GM21423 (cell line): Measurements from ENCODE around the gene ARHGAP40.

Source experiments
- ATAC-seq: cut with Tn5 transposase; IDR thresholded peaks from one replicate; pipeline ENCODE4 v1.9.1; 2021; ENCODE audit warnings: mild to moderate bottlenecking, moderate library complexity; ENCODE audit not compliant: unreplicated experiment

Gene ARHGAP40

DNA sequence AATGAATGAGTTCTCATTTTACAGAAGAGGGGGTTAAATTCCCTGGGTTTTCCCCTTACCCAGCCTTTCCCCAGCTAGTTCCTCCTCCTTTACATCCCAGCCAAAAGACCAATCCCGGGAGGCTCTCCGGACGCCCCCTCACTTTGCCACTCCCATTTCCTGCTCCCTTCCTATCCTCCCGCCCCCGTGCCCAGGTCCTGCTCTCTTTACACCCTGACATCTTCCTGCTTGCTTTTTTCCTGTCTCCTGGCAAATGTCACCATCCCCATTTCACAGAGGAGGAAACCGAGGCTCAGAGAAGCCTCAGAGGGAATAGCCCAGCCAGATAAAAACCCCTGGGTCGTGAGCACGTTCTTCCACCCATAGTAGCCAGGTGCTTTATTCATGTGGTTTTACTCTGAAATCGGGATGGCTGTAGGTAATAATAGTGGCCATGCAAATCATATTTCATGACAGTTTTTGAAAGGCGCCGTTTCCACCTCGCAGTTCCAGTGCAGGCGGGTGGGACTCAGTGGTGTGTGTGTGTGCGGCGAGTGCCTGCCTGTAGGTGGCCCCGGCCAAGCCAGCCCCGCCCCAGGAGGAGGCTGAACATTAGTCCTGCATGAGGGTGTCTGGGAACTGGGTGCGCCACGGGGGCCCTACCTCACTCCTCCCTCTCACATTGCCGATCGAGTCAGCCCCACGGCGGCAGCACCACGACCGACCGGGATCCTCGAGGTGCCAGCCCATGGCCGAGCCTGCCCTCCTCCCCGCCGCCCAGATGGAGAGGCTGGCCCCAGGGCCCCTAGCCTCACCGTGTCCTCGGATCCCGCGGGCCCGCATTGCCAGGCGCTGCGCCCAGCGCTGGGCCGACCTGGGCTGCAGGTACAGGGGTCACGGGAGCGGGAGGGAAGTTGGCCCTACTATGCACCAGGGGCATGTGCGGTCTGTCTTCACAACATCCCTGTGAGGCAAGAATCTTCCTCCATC is at the start of gene ARHGAP40:
Gene ARHGAP40, plus strand, starts transcription at position 594 of the 969 bp plus-strand sequence.
- peak; percentile 55 for ATAC-seq

DNA sequence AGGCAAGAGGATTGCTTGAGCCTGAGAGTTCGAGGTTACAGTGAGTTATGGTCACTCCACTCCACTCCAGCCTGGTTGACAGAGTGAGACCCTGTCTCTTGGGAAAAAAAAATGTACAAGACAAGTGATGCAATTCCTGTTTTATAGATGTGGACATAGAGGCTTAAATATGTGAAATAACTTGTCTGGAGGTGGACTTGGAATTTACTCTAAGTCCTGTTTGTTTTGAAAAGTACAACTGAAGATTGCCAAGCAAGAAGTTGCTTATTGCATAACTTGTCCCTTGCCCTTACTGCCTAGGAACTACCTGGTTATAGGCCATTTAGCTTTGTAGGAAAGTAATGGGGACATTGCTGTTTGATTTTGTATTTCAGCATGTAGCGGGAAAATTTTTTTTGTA is 46.6 kb upstream of the ARHGAP40 start:
- no peak for ATAC-seq

DNA sequence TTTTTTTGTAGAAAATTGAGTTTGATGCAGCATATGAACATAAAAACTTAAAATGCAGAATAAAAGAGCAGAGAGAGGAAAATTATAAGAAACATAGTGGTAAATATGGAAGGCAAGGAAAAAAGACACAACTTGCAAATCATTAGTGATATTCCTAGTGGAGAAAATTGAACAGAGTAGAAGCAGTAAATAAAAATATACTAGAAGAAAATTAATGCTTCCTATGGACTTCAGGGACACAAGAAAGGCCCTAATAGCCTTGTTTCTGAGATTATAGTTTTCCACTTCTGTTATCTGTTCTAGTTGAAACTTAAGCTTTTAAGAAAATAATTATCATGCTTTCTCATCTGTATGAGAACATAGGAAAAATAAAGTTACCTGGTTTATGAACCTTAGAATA is 46.2 kb upstream of the ARHGAP40 start:
- no peak for ATAC-seq

DNA sequence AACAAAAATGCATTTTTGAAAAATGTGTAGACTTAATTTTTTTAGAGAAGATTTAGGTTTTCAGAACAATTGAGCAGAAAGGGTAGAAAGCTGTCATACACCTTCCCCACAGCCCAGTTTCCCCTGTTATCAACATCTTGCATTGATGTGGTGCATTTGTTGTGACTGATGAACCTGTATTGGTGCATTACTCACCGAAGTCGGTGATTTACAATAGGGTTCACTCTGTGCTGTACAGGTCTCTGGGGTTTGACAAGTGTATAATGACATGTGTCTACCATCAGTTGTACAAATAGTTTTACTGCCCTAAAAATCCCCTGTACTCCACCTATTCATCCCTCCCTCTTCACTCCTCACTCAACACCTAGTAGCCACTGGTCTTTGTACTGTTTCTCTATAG is 44.4 kb upstream of the ARHGAP40 start:
- no peak for ATAC-seq

DNA sequence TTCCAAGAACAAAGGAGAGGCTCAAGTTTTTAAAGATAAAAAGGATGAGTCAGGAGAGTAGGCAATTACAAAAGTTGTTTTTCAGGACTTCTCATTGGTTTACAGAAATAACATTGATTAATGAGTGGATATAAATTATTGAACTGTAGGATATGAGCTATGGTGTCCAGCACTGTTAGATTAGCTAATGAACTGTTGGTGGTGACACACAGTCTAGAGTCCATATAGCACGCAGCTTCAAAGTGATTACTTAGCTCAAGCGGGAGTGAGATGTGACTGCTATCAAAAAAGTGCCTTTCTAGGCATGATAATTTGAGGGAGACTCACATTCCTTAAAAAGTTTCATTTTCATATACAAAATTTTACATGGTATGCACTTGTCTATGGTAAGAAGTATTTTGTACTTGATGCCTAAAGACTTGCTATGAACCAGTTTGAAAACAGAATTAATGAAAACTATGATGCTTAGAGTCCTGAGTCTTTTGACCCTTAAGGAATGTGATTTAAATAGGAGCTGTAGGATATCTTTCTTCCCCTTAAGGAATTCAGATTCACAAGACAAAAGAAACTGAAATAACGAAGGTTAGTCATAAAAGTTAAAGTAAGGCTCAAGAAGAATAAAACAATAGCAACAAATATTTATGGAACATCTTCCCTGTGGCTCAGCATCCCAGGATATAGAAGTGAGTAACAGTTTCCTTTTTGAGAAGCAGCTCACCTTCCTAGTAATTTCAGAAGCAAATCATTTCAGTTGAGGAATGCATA is 42.8 kb upstream of the ARHGAP40 start:
- no peak for ATAC-seq

DNA sequence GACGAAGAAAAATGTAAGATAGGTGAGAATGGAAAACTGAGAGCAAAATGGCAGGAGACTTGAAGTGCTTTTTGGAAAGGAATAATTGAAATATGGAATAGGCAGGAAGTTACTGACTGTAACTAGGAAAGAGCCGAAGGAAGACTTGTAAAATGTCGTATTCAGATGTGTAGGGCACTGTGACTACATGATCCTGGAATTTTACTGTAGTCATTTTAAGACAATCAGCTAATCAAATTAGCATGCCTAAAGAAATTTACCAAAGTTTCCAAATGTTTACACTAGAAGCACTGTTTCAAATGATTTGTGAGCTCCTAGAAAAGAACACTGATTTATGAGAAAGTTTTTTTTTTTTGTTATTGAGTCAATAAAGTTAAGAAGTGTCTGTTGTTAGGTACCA is 41.8 kb upstream of the ARHGAP40 start:
- no peak for ATAC-seq

DNA sequence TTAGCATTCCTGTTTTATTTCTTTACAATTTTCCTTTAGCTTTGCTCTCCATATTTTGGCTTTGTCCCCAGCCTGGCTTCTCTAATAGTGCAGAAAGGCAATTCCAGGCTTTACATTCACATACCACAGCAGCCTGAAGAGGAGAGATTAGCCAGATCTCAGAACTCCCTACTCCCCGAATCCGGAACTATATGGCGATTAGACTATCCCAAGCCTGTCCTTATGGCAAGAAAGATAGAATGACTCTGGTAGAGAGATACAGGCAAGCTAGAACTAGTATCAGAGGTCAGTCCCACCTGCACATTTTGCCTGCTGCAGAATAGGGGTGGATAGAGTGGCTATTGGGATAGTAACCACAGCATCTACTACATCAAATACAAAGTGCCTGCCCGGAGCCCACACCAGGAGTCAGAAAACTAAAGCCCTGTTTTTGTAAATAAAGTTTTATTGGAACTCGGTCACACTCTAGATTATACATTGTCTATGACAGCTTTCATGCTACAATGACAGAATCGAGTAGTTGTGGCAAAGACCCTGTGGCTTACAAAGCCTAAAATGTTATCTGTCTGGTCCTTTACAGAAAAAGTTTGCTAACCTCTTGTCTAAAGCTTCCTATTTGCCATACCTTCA is 37.7 kb upstream of the ARHGAP40 start:
- ATAC-seq, result no peak

DNA sequence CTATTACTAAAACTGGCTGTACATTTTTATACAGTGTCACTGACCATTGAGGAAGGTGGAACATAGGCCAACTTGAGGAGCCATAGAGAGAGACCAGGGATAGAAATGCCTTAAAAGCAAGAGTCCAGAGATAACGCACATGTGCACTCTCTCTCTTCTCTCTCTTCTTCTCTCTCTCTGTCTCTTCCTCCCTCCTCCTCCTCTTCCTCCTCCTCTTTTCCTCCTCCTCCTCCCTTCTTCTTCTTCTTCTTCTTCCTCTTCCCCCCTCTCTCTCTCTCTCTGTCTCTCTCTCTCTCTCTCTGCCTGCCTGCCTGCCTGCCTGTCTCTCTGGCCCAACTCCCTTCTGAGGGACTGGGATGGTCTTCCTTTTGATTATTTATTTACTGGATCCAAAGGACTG is 36.9 kb upstream of the ARHGAP40 start:
- no peak for ATAC-seq

DNA sequence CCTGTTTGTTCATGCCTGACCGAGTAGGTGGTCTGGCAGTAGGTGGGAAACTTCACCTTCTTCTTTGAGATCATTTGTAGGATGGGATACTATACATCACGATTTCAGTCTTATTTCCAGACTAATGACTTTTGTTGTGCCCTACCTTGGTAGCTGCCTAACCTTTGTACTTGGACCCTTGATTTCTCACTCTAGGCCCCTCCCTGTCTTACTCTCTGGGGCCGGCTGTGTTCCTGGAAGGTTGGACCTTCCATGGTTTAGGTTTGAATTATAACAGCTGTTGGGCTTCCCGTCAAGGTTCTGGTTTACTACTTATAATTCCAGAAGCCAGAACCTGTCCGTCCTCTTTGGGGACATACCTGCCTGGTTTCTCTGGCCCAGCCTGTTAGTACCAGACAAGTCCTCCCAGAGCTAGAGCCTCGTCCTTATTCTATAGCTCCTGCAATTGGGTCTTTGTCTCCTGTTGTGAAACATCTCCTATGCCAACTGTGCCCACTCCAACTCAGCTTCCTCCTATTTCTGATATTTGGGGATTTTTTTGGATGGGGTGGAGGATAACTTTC is 35.5 kb upstream of the ARHGAP40 start:
- ATAC-seq, result no peak

DNA sequence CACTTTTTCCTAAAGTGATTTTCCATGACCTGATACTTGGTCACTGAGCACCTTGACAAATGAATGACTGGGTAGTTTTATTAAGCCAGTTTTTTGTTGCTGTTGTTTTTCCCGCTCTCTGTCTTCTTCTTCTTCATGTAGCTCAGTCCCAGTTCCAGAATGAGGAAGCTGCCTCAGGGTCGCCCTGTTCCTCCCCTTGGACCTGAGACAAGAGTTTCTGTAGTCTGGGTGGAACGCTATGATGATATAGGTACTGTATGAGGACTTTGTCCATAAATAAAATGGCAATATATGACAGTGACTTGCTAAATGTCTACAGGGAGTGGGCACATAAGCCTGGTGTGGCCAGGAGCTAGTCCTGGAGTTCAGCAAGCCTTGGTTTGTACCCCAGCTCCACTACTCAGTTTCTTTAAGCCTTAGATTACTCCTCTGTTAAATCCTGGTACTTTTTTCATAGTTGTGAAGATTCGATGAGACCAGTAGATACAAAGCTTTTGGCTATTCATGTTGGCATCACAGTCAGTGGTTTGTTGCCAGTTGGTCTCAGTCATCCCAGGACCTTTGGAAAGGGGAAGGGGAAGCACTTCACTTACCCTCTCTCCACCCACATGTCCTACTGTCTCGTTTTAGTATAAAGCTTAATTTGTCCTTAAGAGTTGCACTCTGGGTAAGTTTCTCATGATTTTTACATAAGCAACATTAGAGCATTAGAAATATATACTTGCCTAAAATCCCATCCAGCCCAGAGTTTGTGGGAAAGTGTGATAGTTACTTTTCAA is 31.7 kb upstream of the ARHGAP40 start:
- no peak for ATAC-seq

DNA sequence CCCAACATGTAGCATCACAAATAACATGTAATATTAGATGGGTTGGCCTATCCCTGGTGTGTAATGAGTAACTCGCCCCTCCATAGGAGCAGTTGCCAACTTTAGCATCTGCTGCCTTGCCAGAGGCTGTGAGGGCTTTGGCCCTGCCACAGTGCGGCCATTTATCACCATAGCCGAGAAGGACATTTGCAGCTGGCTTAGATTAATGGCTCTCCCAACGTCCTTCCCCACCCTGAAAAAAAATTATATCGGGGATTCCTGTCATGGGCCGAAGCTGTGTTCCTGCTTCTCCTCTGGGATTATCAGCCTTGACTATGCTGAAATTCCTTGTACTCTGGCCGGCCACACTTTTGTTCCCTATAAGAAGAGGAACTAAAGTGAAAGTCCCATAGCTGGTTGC is 28.2 kb upstream of the ARHGAP40 start:
- no peak for ATAC-seq

DNA sequence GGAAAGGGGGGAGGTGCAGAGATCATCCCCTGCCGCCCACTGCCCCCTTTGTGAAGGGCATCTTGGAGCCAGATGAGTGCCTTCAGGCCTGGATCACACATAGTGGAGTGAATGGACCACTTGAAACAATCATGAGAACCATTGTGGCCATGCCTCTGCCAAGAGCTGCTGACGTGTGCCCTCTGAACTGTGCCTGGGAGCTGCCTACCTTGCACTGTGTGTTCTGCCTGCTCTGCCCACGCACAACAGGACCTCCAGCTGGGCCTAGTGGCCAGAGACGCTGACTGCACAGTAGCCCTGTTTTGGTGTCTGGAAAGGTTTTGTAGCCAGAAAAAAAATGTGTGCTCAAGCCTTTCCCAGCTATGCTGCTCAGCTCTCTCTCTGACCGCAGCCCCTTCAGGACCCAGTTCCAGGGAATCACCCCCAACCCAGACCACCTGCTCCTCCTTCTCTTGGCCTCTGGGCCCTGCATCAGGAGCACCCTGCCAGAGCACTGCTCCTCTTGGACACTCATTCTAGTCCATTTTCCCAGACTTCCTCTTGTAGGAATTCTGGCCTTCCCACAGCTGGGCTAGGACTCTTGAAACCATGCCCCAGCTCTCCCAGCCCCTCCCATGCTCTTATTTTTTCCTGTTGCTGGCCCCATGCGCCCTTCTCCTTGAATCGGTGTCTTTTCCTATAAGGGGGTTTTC is 22.2 kb upstream of the ARHGAP40 start:
- no peak for ATAC-seq

DNA sequence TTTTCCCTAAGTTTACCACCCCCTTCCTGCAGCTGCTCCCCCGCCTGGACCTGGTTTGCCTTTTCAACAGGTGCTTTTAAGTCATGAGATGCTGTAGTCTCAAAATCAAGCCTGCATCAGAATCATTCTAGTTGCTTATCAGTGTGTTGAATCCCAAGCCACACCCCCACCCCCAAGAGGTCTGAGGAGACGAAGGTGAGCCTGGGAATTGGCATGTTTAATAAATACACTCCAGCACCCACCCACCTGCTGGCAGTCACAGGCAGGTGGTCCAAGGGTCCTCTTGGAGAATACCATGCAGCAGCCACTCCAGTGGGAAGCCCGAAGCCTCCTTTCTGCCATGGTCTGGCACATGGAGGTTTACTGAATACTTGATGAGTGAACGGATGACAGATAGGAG is 21.7 kb upstream of the ARHGAP40 start:
- ATAC-seq, result no peak

DNA sequence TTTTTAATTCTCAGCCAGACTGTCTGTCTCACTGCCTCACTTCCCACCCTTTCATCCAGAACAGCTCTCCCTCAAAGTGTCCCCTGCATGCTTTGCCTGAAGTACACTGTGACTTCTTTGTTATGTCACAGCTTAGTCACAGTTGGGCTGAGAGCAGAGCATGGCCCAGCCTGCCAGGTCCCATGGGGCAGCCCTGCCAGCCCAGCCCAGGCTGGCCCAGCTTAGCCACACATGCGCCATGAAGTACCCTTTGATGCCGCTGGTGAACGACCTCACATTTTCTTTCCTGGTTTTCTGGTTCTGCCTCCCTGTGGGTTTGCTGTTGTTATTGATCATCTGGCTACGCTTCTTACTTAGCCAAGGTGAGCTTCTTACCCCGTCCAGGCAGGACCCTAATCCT is 20.6 kb upstream of the ARHGAP40 start, which contains the start of gene ADIG:
Gene ADIG, plus strand, starts transcription at position 185 of the 400 bp plus-strand sequence. Its CDS starts 54 bp downstream, at position 239.
- no peak for ATAC-seq

DNA sequence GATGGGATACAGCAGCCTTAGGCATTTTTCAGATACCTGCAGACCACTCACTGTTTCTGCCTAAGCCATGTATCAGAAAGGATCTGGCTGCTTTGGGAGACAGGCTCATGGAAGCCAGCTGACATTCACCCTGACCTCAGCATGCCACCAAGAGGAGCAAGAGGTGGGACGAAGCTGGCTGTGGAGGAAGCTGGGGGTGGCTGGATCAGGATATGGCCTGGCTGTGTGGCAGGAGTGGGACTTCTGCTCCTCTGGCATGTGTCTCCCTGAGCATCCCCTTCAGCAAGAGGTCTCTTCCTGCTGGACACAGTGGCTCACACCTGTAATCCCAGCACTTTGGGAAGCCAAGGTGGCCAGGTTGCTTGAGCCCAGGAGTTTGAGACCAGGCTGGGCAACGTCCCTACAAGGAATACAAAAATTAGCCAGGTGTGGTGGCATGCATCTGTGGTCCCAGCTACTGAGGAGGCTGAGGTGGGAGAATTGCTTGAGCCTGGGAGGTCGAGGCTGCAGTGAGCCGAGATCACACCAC is 19.7 kb upstream of the ARHGAP40 start:
- no peak for ATAC-seq

DNA sequence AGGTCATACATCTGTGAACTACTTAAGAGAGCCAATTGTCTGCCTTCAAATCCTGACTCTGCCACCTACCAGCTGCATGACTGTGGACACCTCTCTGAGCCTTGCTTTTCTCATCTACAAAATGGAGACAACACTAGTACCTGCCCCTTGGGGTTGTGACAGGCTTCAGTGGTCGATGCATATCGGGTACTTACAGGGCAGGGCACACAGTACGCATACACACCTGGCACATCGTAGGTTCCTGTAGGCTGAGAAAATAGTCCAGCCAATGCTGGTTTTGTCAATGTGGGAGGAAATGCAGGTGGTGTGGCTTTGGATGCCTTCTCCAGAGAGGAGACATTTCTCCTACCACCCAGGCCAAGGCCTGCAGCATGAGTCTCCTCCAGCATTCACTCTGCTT is 18.3 kb upstream of the ARHGAP40 start:
- ATAC-seq, result no peak

DNA sequence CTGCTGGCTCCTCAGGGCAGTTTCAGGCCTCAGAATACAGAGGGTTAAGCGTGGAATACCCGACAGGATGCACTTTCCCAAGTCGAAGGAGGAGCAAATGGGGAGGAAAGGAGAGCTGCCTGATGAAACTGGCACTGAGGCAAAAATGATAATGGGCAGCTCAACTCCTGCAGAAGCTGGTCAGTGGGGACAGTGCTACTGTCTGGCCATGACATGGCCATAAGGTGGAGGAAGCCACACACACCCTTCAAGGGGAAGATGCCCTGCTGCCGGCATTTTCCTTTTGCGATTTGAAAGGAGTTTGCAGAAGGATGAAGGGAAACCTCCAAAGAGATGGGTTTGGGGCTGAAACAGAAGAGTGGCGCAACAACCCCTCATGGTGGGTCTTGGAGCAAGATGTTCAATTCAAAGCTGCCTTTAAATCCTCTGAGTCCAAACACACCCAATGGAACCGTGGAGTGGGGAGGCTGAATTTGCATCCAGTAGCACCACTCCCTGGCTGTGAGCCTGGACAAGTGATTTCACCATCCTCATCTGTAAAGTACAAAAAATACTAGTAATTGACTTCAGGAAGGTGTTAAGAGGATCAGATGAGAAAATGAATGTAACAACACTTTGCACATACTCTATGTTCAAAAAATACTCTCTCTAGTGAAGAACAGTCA is 17.4 kb upstream of the ARHGAP40 start:
- ATAC-seq, result no peak

DNA sequence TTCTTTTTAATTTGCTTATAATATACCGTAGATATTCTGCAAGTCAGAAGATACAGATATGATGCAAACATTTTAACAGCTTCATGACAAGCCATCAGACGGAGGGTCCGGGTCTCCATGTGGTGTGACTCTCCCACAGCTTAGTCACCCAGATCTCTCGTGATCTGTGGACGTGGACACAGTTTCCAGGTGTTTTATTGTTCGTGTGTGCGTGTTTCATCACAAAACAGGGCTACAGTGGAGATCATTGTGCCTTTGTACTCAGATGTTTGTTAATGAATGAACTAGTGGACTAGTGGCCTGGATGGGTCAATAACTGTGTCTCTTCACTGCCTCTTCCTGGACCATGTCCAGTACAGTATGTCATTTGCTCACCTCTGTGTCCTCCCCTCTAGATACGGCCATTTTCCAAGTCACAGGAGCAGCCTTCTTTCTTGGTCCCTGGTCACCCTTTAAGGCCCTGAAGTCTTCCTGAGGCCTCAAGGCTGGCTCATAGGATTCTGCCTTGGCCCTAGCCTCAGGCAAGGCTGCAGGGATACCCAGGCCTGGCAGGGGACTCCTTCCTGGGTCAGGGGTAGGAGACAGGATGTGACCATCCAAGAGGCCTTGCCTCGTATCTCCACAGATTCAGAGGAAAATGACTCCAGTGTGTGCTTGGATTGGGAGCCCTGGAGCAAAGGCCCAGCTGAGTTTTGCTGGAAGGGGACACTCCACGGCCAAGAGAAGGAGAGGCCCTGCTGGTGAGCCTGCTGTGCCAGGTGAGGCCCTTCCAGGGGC is 16.0 kb upstream of the ARHGAP40 start:
- no peak for ATAC-seq
